Activated CD8-positive, alpha-beta T cell treated with anti-CD3 and anti-CD28 coated beads for 36 hours (primary cell): Measurements from ENCODE around the gene VAPB. TPM values are rescaled to one million over a fixed set of nuclear protein-coding genes. Genes with fewer than 3 reads are reported as not detected.

Experiments used
- ATAC-seq: fragments of 200-7000 bp; cut with Tn5 transposase; one replicate; pipeline ENCODE4 v1.10.0; 2021; ENCODE audit warnings: mild to moderate bottlenecking, moderate library complexity
- CTCF ChIA-PET: fragments of 350-600 bp; sonication (Branson Sonifier 250); formaldehyde crosslinking; loops from one replicate; lab custom pipeline; 2021; ENCODE audit warnings: antibody characterized with exemption; lab: Charles Lee
- POLR2A ChIA-PET: fragments of 350-600 bp; sonication (Branson Sonifier 250); formaldehyde crosslinking; loops from one replicate; lab custom pipeline; 2021; ENCODE audit warnings: antibody characterized with exemption; lab: Charles Lee
- DNase-seq: peaks from one replicate; pipeline ENCODE4 v3.0.0-alpha.2; 2020
- H3K27ac Mint-ChIP-seq: one replicate; pipeline ENCODE4 v1.8.0; 2021; ENCODE audit warnings: mild to moderate bottlenecking, mixed read lengths
- H3K27me3 Mint-ChIP-seq: one replicate; pipeline ENCODE4 v1.8.0; 2021; ENCODE audit warnings: mixed read lengths
- H3K36me3 Mint-ChIP-seq: one replicate; pipeline ENCODE4 v1.8.0; 2021; ENCODE audit warnings: low read depth, mixed read lengths
- H3K4me1 Mint-ChIP-seq: one replicate; pipeline ENCODE4 v1.8.0; 2021; ENCODE audit warnings: low read depth, mixed read lengths
- H3K4me3 Mint-ChIP-seq: one replicate; pipeline ENCODE4 v1.8.0; 2021; ENCODE audit warnings: mild to moderate bottlenecking, moderate library complexity, mixed read lengths
- H3K9me3 Mint-ChIP-seq: one replicate; pipeline ENCODE4 v1.8.0; 2021; ENCODE audit warnings: mixed read lengths
- CTCF ChIP-seq: fragments of 200-600 bp; IDR thresholded peaks from one replicate; pipeline ENCODE4 v1.8.0; 2022; ENCODE audit warnings: antibody characterized with exemption, mild to moderate bottlenecking
- intact Hi-C: fragments of 100-400 bp; cut with micrococcal nuclease; formaldehyde crosslinking; loops from one replicate; pipeline ENCODE4 v1.10.0; 2022
- total RNA-seq, 2 experiments: library from RNA; stranded (reverse); gene quantifications; one replicate each; pipeline ENCODE4 v1.2.3, GENCODE V29; 2021

Gene VAPB
- total RNA-seq, 2 experiments from 2014 or later, result 46.3 to 46.8 TPM

DNA sequence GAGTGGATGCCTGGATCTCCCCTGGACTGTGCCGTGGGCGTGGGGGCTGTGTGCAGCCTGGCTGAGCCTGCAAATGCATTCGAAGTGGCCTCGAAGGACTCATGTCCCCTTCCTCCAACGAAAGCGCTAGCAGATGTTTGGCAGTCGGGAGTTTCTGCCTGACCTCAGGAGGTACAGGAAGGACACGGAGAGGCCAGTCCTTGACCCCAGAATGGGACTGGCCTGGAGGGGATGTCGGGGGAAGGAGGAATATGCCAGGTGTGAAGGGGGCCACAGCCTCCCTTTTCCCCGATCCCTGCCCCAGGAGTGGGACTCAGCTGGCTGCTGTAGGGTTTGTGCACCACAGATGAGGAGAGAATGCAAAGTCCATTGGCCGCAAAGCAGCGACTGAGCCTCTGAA lies 80.6 kb downstream of the VAPB start:
- POLR2A ChIA-PET, result interaction anchor here (0.7 kb wide), 1 partner anchor 1127 kb away, joined by 3 read pairs; no protein-coding TSS in a partner anchor
- no peak for TF ChIP-seq CTCF
- intact Hi-C loops, result no loop called here
- no peaks in the 10 kb centered on the region for H3K36me3 Mint-ChIP-seq
- ATAC-seq (no peak), DNase-seq (no peak)
- H3K4me1 Mint-ChIP-seq, result no peaks in the 10 kb centered on the region
- CTCF ChIA-PET, result no interaction called here
- no peak overlapping the region for H3K27ac Mint-ChIP-seq
- no peak overlapping the region for H3K4me3 Mint-ChIP-seq
- no peaks in the 10 kb centered on the region for H3K27me3 Mint-ChIP-seq
- H3K9me3 Mint-ChIP-seq, result no peaks in the 10 kb centered on the region

DNA sequence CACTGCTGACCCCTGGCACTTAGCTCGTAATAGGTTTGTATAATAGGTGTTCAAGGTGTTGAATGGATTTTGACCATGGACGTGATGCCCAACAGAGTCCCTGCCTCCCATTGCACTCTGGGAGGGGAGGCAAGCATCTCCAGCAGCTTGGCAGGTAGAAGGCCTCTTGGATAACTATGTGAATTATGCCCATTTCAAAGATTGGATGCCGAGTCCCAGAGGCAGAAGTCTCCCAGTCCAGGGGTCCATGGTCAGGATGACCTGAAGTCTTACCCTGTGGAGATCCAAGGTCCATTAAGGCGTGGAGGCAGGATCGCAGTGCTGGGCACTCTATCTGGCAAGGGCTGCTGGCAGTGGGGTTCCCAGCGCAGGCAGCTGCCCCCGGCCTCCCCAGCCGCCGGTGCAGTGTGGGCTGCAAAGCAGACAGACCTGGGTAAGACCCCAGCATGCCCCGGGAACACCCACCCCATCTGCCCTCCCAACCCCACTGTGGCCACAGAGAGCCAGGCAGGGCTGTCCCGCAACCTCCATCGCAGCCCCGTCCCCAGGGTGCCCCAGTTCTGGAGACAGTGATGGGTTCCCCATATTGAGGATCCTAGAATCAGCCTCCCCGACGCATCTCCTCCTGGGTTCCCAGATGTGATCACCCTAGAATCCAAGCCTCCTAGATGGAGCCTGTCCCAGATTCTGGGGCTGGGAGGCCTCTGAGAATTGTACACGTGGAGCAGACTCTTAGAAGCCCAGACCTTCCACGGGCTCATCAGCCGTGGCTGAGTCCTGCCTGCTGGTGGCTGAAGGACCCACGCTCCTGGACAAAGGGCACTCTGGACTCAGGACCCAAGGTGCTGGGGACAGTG lies 81.5 kb downstream of the VAPB start:
- Mint-ChIP-seq H3K27ac (no peak overlapping the region), H3K4me3 (no peak overlapping the region), H3K4me1 (no peaks in the 10 kb centered on the region), H3K27me3 (no peaks in the 10 kb centered on the region), H3K9me3 (no peaks in the 10 kb centered on the region), H3K36me3 (no peaks in the 10 kb centered on the region)
- POLR2A ChIA-PET, result no interaction called here
- no peak for TF ChIP-seq CTCF
- CTCF ChIA-PET, result no interaction called here
- DNase-seq (no peak), ATAC-seq (no peak)
- intact Hi-C loops, result no loop called here

DNA sequence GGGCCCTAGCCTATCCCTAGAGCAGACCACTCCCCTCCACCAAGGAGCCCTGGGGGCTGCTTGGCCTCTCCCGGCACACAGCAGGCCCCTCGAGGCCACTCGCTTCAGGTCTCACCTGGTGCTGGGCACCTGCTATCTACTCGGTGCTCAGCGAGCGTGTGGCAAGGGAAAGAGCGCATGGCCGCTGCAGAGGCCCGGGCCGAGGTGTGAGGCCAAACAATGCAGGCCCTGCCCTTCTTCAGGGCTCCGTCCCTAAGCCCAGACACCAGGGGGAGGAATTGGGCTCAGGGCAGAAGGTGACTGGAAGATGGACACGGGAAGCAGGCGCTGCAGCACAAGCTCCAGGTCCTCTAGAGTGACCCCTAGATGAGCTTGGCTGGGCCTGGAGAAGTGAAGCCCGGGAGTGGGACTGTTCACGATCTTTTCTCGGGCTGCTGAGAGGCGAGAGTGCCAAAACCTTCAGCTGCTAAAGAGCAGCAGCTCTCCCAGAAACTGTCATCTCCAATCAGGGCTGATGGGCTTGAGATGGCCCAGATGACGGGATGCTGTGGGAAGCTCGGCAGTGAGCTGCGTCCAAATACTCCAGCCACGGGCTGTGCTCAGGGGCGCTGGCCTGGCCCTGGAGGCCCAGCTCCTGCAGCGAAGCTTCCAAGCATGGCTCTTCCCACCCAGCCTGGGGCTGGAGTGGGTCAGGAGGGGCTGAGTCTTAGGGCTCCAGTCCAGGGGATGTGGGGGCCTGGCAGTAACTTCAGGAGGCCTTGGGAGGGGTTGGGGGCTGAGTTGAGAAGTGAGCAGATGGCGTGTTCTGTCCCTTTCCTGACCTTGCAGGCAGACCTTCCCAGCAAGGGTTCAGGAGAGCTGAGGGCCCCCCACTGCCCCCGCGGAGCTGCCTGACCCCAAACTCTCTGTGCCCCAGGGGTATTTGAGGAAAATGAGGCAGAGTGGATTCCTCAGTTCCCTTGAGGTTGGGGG lies 82.5 kb downstream of the VAPB start:
- no peak for ATAC-seq

DNA sequence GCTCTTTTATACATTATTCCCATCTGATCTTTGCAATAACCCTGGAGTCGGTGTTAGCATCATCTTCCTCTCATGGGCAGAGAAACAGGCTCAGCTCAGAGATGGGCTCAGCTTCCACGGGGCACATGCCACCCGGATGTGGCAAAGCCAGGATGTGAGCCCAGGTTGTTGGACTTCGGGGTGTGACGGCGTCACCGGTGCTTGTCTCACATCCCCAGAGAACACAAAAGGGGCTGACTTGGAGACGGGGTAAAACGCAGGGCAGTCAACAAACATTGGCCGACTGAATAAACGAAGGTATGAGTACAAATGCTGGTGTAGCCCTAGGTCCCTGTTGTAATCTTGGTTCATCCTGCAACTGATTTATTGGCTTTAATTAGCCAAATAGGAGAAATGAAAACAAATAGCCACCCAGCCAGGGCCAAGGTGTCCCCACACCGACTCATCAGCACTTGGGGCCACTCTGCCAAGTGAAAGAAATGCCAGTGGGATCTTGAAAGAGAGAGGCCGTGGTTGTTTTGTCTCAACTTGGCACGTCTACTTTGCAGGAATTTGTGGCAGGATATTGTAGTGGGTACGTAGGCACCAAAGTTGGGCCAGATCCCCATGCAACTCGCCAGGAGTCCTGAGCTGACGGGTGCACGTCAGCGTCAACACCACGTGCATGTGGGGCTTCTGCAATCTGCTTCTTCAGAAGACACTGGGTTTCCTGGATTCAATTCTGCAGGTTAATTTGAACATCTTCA lies 83.4 kb downstream of the VAPB start:
- no peak for TF ChIP-seq CTCF
- H3K9me3 Mint-ChIP-seq, result no peaks in the 10 kb centered on the region
- ATAC-seq, result no peak
- H3K4me1 Mint-ChIP-seq, result no peaks in the 10 kb centered on the region
- no peaks in the 10 kb centered on the region for H3K27me3 Mint-ChIP-seq
- no peaks in the 10 kb centered on the region for H3K36me3 Mint-ChIP-seq
- ChIA-PET CTCF (interaction anchor here (1.5 kb wide), 1 partner anchor 9 kb away, joined by 7 read pairs; no protein-coding TSS in a partner anchor), POLR2A (no interaction called here)
- H3K4me3 Mint-ChIP-seq, result no peak overlapping the region
- intact Hi-C loops, result no loop called here
- no peak for DNase-seq
- H3K27ac Mint-ChIP-seq, result no peak overlapping the region

More for the DNA sequence above, 82.5 kb downstream of the VAPB start:
- DNase-seq, result no peak
- POLR2A ChIA-PET, result no interaction called here
- CTCF ChIA-PET, result no interaction called here
- TF ChIP-seq CTCF, result no peak
- Mint-ChIP-seq H3K27ac (no peak overlapping the region), H3K4me1 (no peaks in the 10 kb centered on the region), H3K4me3 (no peak overlapping the region), H3K36me3 (no peaks in the 10 kb centered on the region), H3K9me3 (no peaks in the 10 kb centered on the region), H3K27me3 (no peaks in the 10 kb centered on the region)
- intact Hi-C loops, result no loop called here
